GM21825 (cell line): Measurements from ENCODE around the gene PSG11.
"Not testable (repeated sequence)": the region's sequence is repeated elsewhere in the genome, so short reads cannot be mapped to it uniquely, and the experiment has no call there.

Experiments
- ATAC-seq: cut with Tn5 transposase; IDR thresholded peaks from one replicate; pipeline ENCODE4 v1.9.1; 2021; ENCODE audit warnings: mild to moderate bottlenecking, moderate library complexity; ENCODE audit not compliant: unreplicated experiment

Gene PSG11

GRCh38 chr19:42989186-42989585 is 37.1 kb downstream of the PSG11 start:
- not testable (repeated sequence) for ATAC-seq

- ATAC-seq, result not testable (repeated sequence)
Measured at GRCh38 chr19:42988206-42988605, 38.1 kb downstream of the PSG11 start.

DNA sequence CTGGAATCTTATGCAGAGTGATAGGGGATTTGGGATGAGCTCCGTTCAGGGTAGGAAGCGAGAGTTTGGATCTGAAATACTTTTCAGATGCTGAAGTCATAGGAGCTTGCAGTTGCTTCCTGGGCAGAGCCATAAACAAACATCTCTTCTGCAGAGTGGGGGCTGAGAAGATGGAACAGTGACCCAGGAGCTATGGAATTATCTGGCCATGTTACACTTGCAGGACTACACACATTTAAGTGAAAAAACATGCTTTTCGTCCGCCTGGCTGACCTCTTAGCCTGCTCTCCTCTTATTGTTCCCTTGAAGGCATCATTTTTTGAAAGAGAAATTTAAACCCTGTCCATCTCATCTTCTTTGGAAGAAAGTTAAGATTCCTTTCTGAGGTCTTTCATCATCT is 40.7 kb downstream of the PSG11 start:
- no peak for ATAC-seq

- not testable (repeated sequence) for ATAC-seq
Measured at GRCh38 chr19:42982111-42982510, 44.2 kb downstream of the PSG11 start.

- not testable (repeated sequence) for ATAC-seq
Measured at GRCh38 chr19:42971451-42971850, 54.8 kb downstream of the PSG11 start.

DNA sequence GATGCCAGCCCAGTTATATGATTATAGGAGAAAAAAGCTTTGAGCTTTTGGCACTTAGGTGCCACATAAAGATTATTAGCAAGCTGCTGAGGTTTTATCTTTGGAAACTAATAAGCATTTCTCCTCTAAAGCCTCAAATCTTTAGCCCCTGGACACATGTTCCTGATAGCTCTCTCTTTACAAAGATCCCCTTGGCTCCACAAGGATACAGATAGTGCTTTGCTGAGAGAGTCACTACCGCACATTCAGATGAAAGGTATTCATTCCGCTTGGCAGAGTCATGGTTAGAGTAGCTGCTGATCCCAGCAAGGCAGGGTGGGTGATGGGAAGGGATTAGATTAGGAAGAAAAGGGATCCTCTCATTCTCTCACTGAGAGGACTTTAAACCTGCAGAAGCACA is 61.1 kb downstream of the PSG11 start:
- no peak for ATAC-seq

- no peak for ATAC-seq
Measured at GRCh38 chr19:42961119-42961518, 65.2 kb downstream of the PSG11 start.
